SH-SY5Y (cell line): Measurements from ENCODE around the gene OMP.

Experiments
- GATA2 ChIP-seq: IDR thresholded peaks from 2 replicates; pipeline ENCODE4 v1.6.1; 2011; ENCODE audit warnings: mild to moderate bottlenecking, low read depth, low read length
- GATA3 ChIP-seq: IDR thresholded peaks from 2 replicates; pipeline ENCODE4 v1.6.1; 2011; ENCODE audit warnings: low read depth, mild to moderate bottlenecking, low read length, moderate library complexity

GRCh38 chr11:77084581-77085191 is 18.0 kb upstream of the OMP start:
- TF ChIP-seq GATA2: no peak
- TF ChIP-seq GATA3: no peak
